ENCODE data around the gene SLC4A5.

The SLC4A5 gene

GRCh38 chr2:74278176-74278575, 65.0 kb downstream of the SLC4A5 start:
- Histone ChIP-seq H3K4me3 (IDR thresholded peaks at IDR 0.05; ENCODE audit: insufficient read depth, low read depth, low read length) (no peak overlapping the region), H3K36me3 (ENCODE audit: insufficient read depth) (no peaks in the 10 kb centered on the region), H2AFZ (ENCODE audit: low read depth) (no peak overlapping the region), H4K20me1 (ENCODE audit: insufficient read depth) (no peaks in the 10 kb centered on the region), H3K4me1 (ENCODE audit: low read depth, poor library complexity, severe bottlenecking) (no peaks in the 10 kb centered on the region), H3K4me2 (no peak overlapping the region), H3K9ac (no peak overlapping the region), H3K27ac (no peak overlapping the region), H3K79me2 (ENCODE audit: insufficient read depth, low read depth) (no peaks in the 10 kb centered on the region), H3K27me3 (ENCODE audit: insufficient read depth, low read depth) (no peaks in the 10 kb centered on the region)
- TF ChIP-seq, protein P1, sequence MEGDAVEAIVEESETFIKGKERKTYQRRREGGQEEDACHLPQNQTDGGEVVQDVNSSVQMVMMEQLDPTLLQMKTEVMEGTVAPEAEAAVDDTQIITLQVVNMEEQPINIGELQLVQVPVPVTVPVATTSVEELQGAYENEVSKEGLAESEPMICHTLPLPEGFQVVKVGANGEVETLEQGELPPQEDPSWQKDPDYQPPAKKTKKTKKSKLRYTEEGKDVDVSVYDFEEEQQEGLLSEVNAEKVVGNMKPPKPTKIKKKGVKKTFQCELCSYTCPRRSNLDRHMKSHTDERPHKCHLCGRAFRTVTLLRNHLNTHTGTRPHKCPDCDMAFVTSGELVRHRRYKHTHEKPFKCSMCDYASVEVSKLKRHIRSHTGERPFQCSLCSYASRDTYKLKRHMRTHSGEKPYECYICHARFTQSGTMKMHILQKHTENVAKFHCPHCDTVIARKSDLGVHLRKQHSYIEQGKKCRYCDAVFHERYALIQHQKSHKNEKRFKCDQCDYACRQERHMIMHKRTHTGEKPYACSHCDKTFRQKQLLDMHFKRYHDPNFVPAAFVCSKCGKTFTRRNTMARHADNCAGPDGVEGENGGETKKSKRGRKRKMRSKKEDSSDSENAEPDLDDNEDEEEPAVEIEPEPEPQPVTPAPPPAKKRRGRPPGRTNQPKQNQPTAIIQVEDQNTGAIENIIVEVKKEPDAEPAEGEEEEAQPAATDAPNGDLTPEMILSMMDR (conservative IDR thresholded peaks at IDR 0.05; ENCODE audit: low read depth, low read length): no peak

DNA sequence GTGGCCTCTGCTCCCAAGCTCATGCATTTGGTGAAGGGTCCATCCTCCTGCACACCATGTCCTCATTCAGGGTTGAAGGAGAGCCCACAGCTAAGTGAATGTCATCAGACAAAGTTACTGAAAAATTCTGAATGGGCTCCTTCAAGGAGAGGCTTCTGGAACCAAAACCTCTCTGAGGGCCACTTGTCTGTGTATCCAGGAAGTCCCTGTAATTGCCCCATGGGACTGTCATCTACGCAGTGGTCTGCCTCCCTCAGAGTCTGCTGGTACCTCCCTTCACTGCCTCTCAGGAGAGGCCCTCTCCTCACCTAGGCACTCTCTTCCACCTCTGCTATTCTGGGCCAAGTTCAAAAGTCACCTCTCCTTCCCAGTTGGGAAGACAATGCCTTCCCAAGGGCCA, 68.0 kb downstream of the SLC4A5 start:
- Histone ChIP-seq H3K4me3 (IDR thresholded peaks at IDR 0.05; ENCODE audit: insufficient read depth, low read depth, low read length) (no peak overlapping the region), H3K4me2 (no peak overlapping the region), H3K27me3 (ENCODE audit: insufficient read depth, low read depth) (no peaks in the 10 kb centered on the region), H3K9ac (no peak overlapping the region), H2AFZ (ENCODE audit: low read depth) (no peak overlapping the region), H3K27ac (no peak overlapping the region), H3K79me2 (ENCODE audit: insufficient read depth, low read depth) (no peaks in the 10 kb centered on the region), H3K4me1 (ENCODE audit: low read depth, poor library complexity, severe bottlenecking) (no peaks in the 10 kb centered on the region), H4K20me1 (ENCODE audit: insufficient read depth) (no peaks in the 10 kb centered on the region), H3K36me3 (ENCODE audit: insufficient read depth) (no peaks in the 10 kb centered on the region)
- TF ChIP-seq, protein P1 (conservative IDR thresholded peaks at IDR 0.05; ENCODE audit: low read depth, low read length): no peak

- no peak overlapping the region for H3K4me2 ChIP-seq
- TF ChIP-seq, protein P1 (conservative IDR thresholded peaks at IDR 0.05; ENCODE audit: low read depth, low read length): no peak
Measured at GRCh38 chr2:74269667-74270066, 73.5 kb downstream of the SLC4A5 start.

GRCh38 chr2:74267068-74267467, 76.1 kb downstream of the SLC4A5 start:
- no peaks in the 10 kb centered on the region for H3K79me2 ChIP-seq (ENCODE audit: insufficient read depth, low read depth)
- H3K4me2 ChIP-seq: no peak overlapping the region
- no peaks in the 10 kb centered on the region for H3K36me3 ChIP-seq (ENCODE audit: insufficient read depth)
- no peak overlapping the region for H3K4me3 ChIP-seq (IDR thresholded peaks at IDR 0.05; ENCODE audit: insufficient read depth, low read depth, low read length)
- H3K9ac ChIP-seq: no peak overlapping the region
- no peaks in the 10 kb centered on the region for H3K27me3 ChIP-seq (ENCODE audit: insufficient read depth, low read depth)
- TF ChIP-seq, protein P1 (conservative IDR thresholded peaks at IDR 0.05; ENCODE audit: low read depth, low read length): peak; percentile 58
- no peak overlapping the region for H3K27ac ChIP-seq
- H2AFZ ChIP-seq (ENCODE audit: low read depth): no peak overlapping the region
- H3K4me1 ChIP-seq (ENCODE audit: low read depth, poor library complexity, severe bottlenecking): peaks cover 10% of the 10 kb centered on the region
- no peaks in the 10 kb centered on the region for H4K20me1 ChIP-seq (ENCODE audit: insufficient read depth)

More at GRCh38 chr2:74269667-74270066, 73.5 kb downstream of the SLC4A5 start:
- Histone ChIP-seq H2AFZ (ENCODE audit: low read depth) (no peak overlapping the region), H3K9ac (no peak overlapping the region), H4K20me1 (ENCODE audit: insufficient read depth) (no peaks in the 10 kb centered on the region), H3K27me3 (ENCODE audit: insufficient read depth, low read depth) (no peaks in the 10 kb centered on the region), H3K4me3 (IDR thresholded peaks at IDR 0.05; ENCODE audit: insufficient read depth, low read depth, low read length) (no peak overlapping the region), H3K79me2 (ENCODE audit: insufficient read depth, low read depth) (no peaks in the 10 kb centered on the region), H3K4me1 (ENCODE audit: low read depth, poor library complexity, severe bottlenecking) (peaks cover 10% of the 10 kb centered on the region), H3K36me3 (ENCODE audit: insufficient read depth) (no peaks in the 10 kb centered on the region), H3K27ac (no peak overlapping the region)
